ENCODE data around the gene MYRIP.

GRCh38 chr3:39980781-39981180, 171.4 kb downstream of the MYRIP start:
- no peak for TF ChIP-seq ZNF274 (IDR thresholded peaks at IDR 0.05; ENCODE audit: low read depth, low read length)
- no peak for TF ChIP-seq YY1 (IDR thresholded peaks at IDR 0.05; ENCODE audit: insufficient read depth, insufficient read length)
- TF ChIP-seq SUZ12 (IDR thresholded peaks at IDR 0.05; ENCODE audit: extremely low read depth, insufficient read depth, insufficient read length) = no peak
